ENCODE data around the gene CCT6B.

DNA sequence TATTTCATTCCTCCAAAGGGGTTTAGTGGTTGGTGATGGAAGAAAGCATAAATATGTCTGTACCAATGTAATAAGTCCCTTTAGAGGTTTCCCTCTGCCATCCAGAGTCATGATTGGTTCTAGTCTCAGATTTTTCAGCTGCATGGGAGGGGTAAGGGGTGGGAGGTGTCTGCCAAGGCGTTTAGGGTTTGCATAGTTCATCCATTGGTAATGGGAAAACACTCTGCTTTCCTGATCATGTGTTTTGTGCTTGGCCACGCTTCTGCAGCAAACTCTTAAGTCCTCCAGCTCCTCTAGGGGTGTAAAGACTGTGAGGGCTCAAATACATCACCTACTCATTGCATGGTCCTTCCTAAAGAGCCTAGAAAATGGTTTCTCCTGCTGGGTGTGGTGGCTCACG is 48.8 kb upstream of the CCT6B start:
- TF ChIP-seq, protein P1, sequence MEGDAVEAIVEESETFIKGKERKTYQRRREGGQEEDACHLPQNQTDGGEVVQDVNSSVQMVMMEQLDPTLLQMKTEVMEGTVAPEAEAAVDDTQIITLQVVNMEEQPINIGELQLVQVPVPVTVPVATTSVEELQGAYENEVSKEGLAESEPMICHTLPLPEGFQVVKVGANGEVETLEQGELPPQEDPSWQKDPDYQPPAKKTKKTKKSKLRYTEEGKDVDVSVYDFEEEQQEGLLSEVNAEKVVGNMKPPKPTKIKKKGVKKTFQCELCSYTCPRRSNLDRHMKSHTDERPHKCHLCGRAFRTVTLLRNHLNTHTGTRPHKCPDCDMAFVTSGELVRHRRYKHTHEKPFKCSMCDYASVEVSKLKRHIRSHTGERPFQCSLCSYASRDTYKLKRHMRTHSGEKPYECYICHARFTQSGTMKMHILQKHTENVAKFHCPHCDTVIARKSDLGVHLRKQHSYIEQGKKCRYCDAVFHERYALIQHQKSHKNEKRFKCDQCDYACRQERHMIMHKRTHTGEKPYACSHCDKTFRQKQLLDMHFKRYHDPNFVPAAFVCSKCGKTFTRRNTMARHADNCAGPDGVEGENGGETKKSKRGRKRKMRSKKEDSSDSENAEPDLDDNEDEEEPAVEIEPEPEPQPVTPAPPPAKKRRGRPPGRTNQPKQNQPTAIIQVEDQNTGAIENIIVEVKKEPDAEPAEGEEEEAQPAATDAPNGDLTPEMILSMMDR (IDR thresholded peaks at IDR 0.05; ENCODE audit: insufficient read depth, low read depth, low read length): no peak
- no peak for TF ChIP-seq EZH2 (IDR thresholded peaks at IDR 0.05; ENCODE audit: insufficient read depth, low read length)

All from astrocyte (in vitro differentiated cells and primary cell).